Activated CD4-positive, alpha-beta memory T cell treated with anti-CD3 and anti-CD28 coated beads for 36 hours (primary cell): ENCODE data around the gene NPS. TPM values are rescaled to one million over a fixed set of nuclear protein-coding genes. Genes with fewer than 3 reads are reported as not detected.

ENCODE experiments used
- CTCF ChIA-PET: fragments of 350-600 bp; sonication (Branson Sonifier 250); formaldehyde crosslinking; loops from one replicate; lab custom pipeline; 2021; ENCODE audit warnings: antibody characterized with exemption, inconsistent platforms; lab: Charles Lee
- POLR2A ChIA-PET: fragments of 350-600 bp; sonication (Branson Sonifier 250); formaldehyde crosslinking; loops from one replicate; lab custom pipeline; 2021; ENCODE audit warnings: antibody characterized with exemption; lab: Charles Lee
- DNase-seq: peaks from one replicate; pipeline ENCODE4 v3.0.0-alpha.2; 2020
- H3K27ac Mint-ChIP-seq: one replicate; pipeline ENCODE4 v1.8.0; 2021; ENCODE audit warnings: mixed read lengths
- H3K27me3 Mint-ChIP-seq: one replicate; pipeline ENCODE4 v1.8.0; 2021; ENCODE audit warnings: mixed read lengths
- H3K36me3 Mint-ChIP-seq: one replicate; pipeline ENCODE4 v1.8.0; 2021; ENCODE audit warnings: mixed read lengths
- H3K4me1 Mint-ChIP-seq: one replicate; pipeline ENCODE4 v1.8.0; 2021; ENCODE audit warnings: low read depth, mixed read lengths
- H3K4me3 Mint-ChIP-seq: one replicate; pipeline ENCODE4 v1.8.0; 2021; ENCODE audit warnings: mild to moderate bottlenecking, mixed read lengths
- H3K9me3 Mint-ChIP-seq: one replicate; pipeline ENCODE4 v1.8.0; 2021; ENCODE audit warnings: mixed read lengths
- intact Hi-C: fragments of 100-400 bp; cut with micrococcal nuclease; formaldehyde crosslinking; loops from one replicate; pipeline ENCODE4 v1.15.1; 2023
- total RNA-seq, 2 experiments: library from RNA; stranded (reverse); gene quantifications; one replicate each; pipeline ENCODE4 v1.2.3, GENCODE V29; 2021

Gene NPS, protein sequence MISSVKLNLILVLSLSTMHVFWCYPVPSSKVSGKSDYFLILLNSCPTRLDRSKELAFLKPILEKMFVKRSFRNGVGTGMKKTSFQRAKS
- not detected for total RNA-seq

DNA sequence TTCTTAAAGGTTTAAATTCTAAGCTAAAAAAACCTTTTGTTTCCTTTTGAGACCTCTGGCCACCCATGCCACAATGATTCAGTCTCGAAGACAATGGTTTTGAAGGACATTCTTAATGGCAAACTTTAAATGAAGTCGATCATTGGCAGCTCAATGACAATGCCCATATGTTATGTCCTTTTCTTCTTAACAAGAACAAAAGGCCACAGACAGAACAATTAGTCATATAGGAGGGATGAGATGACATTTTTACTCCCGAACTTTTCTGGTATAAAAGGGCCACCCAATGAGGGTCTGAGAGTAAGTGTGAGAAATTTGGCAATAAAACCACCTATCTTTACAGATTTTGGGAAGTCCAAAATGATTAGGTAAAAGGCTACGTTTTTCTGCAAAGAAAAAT is at the start of gene NPS:
TSS of gene NPS (plus strand) at position 301 of the 400 bp plus-strand sequence. CDS start at position 361, 60 bp downstream.
- no peak for DNase-seq
- no peaks in the 10 kb centered on the region for H3K36me3 Mint-ChIP-seq
- peaks cover 19% of the 10 kb centered on the region for H3K9me3 Mint-ChIP-seq
- peaks cover 1% of the 10 kb centered on the region for H3K27me3 Mint-ChIP-seq
- no peak within 1 kb of the TSS for H3K4me3 Mint-ChIP-seq
- ChIA-PET CTCF (no interaction called here), POLR2A (no interaction called here)
- H3K27ac Mint-ChIP-seq: no peak within 1 kb of the TSS
- H3K4me1 Mint-ChIP-seq: no peaks in the 10 kb centered on the region
- intact Hi-C loops: no loop called here

DNA sequence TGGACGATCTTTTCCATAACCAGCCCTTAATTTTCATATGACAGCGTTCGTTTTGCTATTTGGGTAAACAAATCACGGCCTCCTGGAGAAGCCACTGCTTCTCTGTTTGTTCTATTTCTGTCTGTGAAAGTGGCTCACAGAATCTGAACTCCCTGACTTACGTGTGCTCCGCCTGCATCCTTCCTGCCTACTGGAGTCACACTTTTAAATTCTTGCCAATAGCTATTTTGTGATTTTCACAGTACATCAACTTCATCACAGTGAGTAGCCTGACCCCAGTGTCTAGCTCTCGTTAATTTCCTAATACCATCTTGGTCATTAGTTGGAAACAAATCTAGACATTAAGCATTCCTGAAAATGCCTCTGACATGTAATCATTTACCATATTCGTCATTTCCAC is 49.0 kb upstream of the NPS start:
- no peaks in the 10 kb centered on the region for H3K9me3 Mint-ChIP-seq
- no peaks in the 10 kb centered on the region for H3K4me1 Mint-ChIP-seq
- intact Hi-C loops: no loop called here
- no peak overlapping the region for H3K27ac Mint-ChIP-seq
- CTCF ChIA-PET: no interaction called here
- H3K36me3 Mint-ChIP-seq: no peaks in the 10 kb centered on the region
- H3K4me3 Mint-ChIP-seq: no peak overlapping the region
- POLR2A ChIA-PET: no interaction called here
- no peak for DNase-seq
- H3K27me3 Mint-ChIP-seq: peaks cover 4% of the 10 kb centered on the region

DNA sequence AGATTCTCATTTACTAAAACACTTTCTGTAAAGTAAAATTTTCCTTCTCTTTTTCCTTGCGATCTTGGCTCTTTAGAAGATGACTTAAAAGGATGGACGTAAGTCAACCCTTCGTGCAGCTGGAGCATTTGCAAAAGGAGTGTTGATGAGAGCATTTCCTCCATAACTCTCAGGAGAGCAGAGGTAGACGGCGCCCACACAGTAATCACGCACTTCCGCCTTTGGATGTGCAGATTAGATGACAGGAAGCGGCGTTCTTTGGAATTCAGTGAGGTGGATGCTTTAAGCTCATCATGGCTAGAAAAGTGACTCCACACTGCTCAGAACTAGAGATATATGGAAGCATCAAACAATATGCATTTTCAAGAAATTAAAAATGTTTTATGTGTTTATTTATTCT is 43.0 kb upstream of the NPS start:
- no peaks in the 10 kb centered on the region for H3K4me1 Mint-ChIP-seq
- H3K4me3 Mint-ChIP-seq: no peak overlapping the region
- no peak overlapping the region for H3K27ac Mint-ChIP-seq
- no peak for DNase-seq
- CTCF ChIA-PET: no interaction called here
- POLR2A ChIA-PET: no interaction called here
- no peaks in the 10 kb centered on the region for H3K9me3 Mint-ChIP-seq
- H3K36me3 Mint-ChIP-seq: no peaks in the 10 kb centered on the region
- intact Hi-C loops: no loop called here
- no peaks in the 10 kb centered on the region for H3K27me3 Mint-ChIP-seq

DNA sequence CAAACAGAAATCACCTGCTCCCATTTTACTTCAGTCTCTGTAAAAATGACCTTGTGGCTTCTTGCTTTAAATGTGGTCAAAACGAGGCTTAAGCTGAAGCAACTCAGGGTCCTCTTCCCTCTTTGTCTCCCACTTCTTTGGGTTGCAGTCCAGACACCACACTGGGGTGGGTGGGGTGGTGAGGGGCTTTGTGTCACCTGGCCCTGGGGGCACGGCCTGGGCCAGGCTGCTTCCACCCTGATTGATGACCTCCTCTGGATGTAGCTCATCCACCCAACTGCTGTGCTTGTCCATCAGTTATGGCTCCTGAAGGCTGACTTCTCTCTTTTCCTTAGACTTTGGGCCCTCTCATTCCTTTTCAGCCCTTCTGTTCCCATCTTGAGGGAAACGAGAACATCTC is 26.8 kb upstream of the NPS start:
- H3K36me3 Mint-ChIP-seq: no peaks in the 10 kb centered on the region
- no peak for DNase-seq
- H3K27ac Mint-ChIP-seq: no peak overlapping the region
- no peak overlapping the region for H3K4me3 Mint-ChIP-seq
- CTCF ChIA-PET: no interaction called here
- H3K9me3 Mint-ChIP-seq: no peaks in the 10 kb centered on the region
- H3K4me1 Mint-ChIP-seq: no peaks in the 10 kb centered on the region
- intact Hi-C loops: no loop called here
- POLR2A ChIA-PET: no interaction called here
- H3K27me3 Mint-ChIP-seq: no peaks in the 10 kb centered on the region

DNA sequence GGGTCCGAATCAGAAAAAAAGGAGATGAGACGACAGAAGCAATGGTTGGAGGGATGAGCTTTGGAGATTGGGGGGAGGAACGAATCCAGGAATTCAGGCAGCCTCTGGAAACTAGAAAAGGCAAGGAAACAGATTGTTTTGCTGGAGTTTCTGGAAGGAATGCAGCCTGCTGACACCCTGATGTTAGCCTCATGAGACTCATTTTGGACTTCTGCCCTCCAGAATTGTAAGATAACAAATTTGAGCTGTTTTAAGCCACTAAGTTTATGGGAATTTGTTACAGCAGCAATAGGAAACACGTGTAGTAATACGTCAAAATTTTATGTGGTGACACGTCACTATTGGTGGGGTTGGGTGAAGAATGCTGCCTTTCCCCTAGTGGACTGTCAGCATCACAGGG is 25.6 kb upstream of the NPS start:
- no peak overlapping the region for H3K4me3 Mint-ChIP-seq
- intact Hi-C loops: no loop called here
- no peaks in the 10 kb centered on the region for H3K27me3 Mint-ChIP-seq
- CTCF ChIA-PET: no interaction called here
- no peaks in the 10 kb centered on the region for H3K36me3 Mint-ChIP-seq
- no peak overlapping the region for H3K27ac Mint-ChIP-seq
- DNase-seq: no peak
- no peaks in the 10 kb centered on the region for H3K4me1 Mint-ChIP-seq
- POLR2A ChIA-PET: no interaction called here
- H3K9me3 Mint-ChIP-seq: no peaks in the 10 kb centered on the region

DNA sequence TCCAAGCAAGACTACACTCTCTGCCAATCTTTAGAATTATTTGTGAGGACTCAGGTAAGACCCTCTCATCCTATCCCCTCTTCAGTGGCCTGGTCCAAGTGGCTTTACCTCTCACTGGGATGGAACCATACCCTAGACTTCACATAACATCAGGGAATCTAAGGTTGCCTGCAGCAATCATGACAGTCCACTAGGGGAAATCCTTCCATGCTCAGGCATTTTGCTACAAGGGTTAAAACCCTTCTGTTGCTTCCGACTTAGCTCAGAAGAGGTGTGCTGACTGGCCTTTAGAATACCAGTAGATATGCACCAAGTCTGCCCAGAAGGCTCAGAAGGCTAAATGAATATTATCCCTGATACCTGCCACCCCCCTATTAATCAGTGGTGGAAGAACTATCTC is 24.9 kb upstream of the NPS start:
- CTCF ChIA-PET: no interaction called here
- no peak overlapping the region for H3K27ac Mint-ChIP-seq
- no peaks in the 10 kb centered on the region for H3K27me3 Mint-ChIP-seq
- intact Hi-C loops: no loop called here
- H3K36me3 Mint-ChIP-seq: no peaks in the 10 kb centered on the region
- H3K4me1 Mint-ChIP-seq: no peaks in the 10 kb centered on the region
- no peak overlapping the region for H3K4me3 Mint-ChIP-seq
- no peaks in the 10 kb centered on the region for H3K9me3 Mint-ChIP-seq
- POLR2A ChIA-PET: no interaction called here
- DNase-seq: no peak

DNA sequence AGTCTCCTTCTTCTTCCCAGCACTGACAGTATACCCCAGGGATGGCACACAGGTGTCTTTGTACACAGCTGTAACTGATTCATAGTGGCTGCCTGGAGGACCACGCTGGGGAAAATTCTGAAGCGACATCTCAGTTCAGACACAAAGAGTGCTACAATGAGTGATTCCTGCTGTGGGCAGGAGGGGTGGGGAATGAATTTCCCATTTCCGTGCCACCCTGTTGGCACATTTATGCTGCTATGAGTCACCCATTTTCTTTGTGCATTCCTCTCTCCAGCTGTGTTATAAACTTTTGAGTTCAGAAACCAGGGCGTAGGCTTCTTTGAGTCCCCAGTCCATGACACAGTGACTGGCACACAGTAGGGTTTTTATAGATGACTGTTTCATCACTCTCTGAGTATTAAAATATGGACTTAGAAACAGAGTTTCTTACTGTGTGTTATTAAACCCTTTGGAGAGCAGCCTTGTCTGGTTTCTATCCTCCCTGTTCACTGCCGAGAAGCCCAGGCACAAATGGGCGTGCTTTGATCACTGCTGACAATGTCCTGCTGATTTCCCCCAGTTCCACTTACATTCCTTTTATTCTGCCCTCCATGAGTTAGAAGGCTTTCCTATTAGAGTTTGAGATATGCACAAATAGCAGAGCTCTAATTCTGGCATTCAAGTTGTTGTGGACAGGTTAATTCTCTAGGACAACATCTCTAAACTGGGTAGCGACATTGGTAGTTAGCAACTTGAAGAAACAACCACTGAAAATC is 24.0 kb upstream of the NPS start:
- no peaks in the 10 kb centered on the region for H3K4me1 Mint-ChIP-seq
- intact Hi-C loops: no loop called here
- H3K36me3 Mint-ChIP-seq: no peaks in the 10 kb centered on the region
- ChIA-PET POLR2A (no interaction called here), CTCF (no interaction called here)
- H3K27me3 Mint-ChIP-seq: no peaks in the 10 kb centered on the region
- H3K27ac Mint-ChIP-seq: no peak overlapping the region
- no peak overlapping the region for H3K4me3 Mint-ChIP-seq
- no peak for DNase-seq
- H3K9me3 Mint-ChIP-seq: no peaks in the 10 kb centered on the region

DNA sequence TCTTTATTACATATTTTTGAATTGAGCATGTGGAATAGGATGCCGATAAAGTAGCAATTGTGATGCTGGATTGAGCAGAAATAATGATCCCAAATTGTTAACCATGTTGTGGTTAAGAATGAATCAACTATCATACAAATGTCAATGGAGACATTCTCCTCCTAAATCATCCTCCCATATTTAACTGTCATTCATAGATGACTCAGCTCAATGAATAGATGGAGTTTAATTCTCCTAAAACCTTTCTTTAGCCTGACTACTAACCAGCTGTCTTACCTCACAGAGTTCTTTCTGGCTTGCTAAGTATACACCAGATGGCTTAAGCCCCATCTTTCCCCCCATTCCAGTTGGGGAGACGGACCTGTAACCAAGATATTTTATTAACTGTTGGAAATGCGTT is 23.4 kb upstream of the NPS start:
- ChIA-PET CTCF (no interaction called here), POLR2A (no interaction called here)
- H3K4me3 Mint-ChIP-seq: no peak overlapping the region
- H3K27ac Mint-ChIP-seq: no peak overlapping the region
- H3K27me3 Mint-ChIP-seq: no peaks in the 10 kb centered on the region
- DNase-seq: no peak
- intact Hi-C loops: no loop called here
- H3K4me1 Mint-ChIP-seq: no peaks in the 10 kb centered on the region
- no peaks in the 10 kb centered on the region for H3K9me3 Mint-ChIP-seq
- no peaks in the 10 kb centered on the region for H3K36me3 Mint-ChIP-seq

DNA sequence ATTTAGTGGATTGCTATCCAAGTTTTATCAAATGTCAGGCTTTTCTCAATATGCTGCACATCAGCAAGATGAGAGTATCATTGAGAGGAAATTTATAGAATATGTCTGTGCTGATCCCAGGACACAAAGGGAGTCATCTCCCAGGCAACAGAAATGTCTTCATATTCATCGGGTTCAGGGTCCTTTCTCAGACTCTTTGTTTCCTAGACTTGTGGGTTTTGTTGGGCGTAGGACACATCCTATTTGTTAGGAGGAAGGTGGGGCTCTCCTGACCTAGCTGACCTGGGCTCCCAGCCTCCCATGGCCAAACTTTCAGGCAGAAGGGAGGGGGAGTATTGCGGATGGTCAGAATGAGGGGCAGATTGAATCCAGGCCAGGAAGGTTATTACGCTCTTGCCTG is 22.9 kb upstream of the NPS start:
- no peaks in the 10 kb centered on the region for H3K27me3 Mint-ChIP-seq
- no peak overlapping the region for H3K27ac Mint-ChIP-seq
- no peaks in the 10 kb centered on the region for H3K4me1 Mint-ChIP-seq
- no peak for DNase-seq
- H3K9me3 Mint-ChIP-seq: no peaks in the 10 kb centered on the region
- intact Hi-C loops: no loop called here
- no peak overlapping the region for H3K4me3 Mint-ChIP-seq
- ChIA-PET CTCF (no interaction called here), POLR2A (no interaction called here)
- H3K36me3 Mint-ChIP-seq: no peaks in the 10 kb centered on the region

DNA sequence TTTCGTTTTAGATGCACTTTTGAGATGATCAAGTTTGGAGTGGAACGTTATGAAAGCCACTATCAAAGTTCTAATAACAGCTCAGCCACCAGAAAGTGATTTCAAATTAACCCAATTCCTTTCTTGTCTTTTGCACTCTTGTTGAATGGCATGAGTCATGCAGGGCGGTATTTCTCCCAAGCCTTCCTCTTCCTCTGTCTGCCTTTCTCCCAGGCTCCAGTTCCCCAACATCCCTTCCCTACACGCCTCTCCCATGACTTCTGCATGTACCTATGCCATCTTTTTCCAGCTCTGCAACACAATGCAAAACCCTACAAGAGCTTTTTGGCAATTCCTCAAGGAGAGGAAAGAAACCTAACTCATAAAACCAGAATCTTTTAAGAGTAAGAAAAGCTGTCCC is 21.8 kb upstream of the NPS start:
- no peak for DNase-seq
- ChIA-PET POLR2A (no interaction called here), CTCF (no interaction called here)
- Mint-ChIP-seq H3K27me3 (no peaks in the 10 kb centered on the region), H3K9me3 (no peaks in the 10 kb centered on the region), H3K4me3 (no peak overlapping the region), H3K4me1 (no peaks in the 10 kb centered on the region), H3K27ac (no peak overlapping the region), H3K36me3 (no peaks in the 10 kb centered on the region)
- intact Hi-C loops: no loop called here

DNA sequence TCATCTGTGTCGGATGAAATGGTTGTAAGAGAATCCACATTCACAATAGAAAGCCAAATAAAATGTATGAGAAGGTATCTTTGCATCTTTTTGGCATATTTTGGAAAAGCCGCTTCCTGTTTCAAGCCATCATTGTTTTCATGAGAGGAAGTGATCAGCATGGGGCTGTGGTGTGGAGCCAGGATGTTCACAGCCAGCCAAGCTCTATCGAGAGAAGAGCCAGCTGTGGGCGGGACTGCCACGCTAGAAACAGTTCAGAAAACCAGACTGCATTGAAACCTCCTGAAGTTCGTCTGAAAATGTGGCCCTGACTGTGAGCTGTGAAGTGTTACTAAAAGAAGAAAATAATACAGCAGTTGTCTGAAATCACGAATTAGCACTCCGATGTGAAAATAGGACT is 21.2 kb upstream of the NPS start:
- POLR2A ChIA-PET: no interaction called here
- H3K27ac Mint-ChIP-seq: no peak overlapping the region

DNA sequence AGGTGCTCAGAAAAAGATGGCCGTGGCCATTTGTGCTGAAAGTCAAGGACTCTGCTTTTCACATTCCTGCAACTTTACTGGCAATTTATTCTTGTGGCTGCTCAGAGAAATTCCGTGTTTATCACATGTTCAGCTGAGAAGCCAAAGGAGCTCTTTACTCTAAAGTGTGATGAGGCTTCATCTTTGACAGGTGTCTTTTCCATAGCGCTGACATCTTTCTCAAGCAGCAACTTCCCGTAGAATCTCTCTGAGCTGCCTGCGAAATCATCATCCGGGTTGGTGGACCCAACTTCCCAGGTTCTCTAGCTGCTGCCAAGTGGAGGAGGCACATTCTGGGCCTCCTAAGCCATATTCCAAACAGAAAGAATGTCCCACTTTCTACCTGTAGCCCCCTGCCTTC is 16.9 kb upstream of the NPS start:
- CTCF ChIA-PET: no interaction called here

More for the DNA sequence above, 21.2 kb upstream of the NPS start:
- CTCF ChIA-PET: no interaction called here
- Mint-ChIP-seq H3K27me3 (no peaks in the 10 kb centered on the region), H3K4me1 (no peaks in the 10 kb centered on the region), H3K36me3 (no peaks in the 10 kb centered on the region), H3K9me3 (no peaks in the 10 kb centered on the region), H3K4me3 (no peak overlapping the region)
- DNase-seq: no peak
- intact Hi-C loops: no loop called here

DNA sequence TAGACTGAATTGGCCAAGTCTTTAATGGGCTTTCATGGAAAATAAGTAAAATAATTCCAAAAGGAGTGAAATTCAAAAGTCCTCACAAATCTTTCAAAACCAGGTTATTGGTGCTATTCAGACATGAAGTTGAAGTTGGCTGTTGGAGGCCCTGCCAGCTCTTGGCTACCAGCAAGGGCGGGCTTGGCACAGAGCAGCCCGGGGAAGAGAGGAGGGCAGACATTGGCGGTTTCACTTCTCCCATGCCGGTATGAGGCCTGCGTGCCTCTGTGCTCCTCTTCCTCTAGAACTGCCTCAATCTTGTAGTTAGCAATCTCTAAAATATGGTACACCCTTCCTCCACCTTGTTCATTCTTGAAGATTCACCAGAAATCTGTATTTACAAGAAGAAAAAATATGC is 16.4 kb upstream of the NPS start:
- no peak for DNase-seq
- Mint-ChIP-seq H3K9me3 (no peaks in the 10 kb centered on the region), H3K36me3 (no peaks in the 10 kb centered on the region), H3K27me3 (no peaks in the 10 kb centered on the region), H3K4me1 (no peaks in the 10 kb centered on the region), H3K27ac (no peak overlapping the region), H3K4me3 (no peak overlapping the region)
- POLR2A ChIA-PET: no interaction called here
- intact Hi-C loops: no loop called here
- CTCF ChIA-PET: no interaction called here

More for the DNA sequence above, 16.9 kb upstream of the NPS start:
- POLR2A ChIA-PET: no interaction called here
- H3K9me3 Mint-ChIP-seq: no peaks in the 10 kb centered on the region
- H3K27me3 Mint-ChIP-seq: no peaks in the 10 kb centered on the region
- H3K27ac Mint-ChIP-seq: no peak overlapping the region
- no peaks in the 10 kb centered on the region for H3K36me3 Mint-ChIP-seq
- DNase-seq: no peak
- no peak overlapping the region for H3K4me3 Mint-ChIP-seq
- intact Hi-C loops: no loop called here
- no peaks in the 10 kb centered on the region for H3K4me1 Mint-ChIP-seq
